Activated effector memory CD4-positive, alpha-beta T cell treated with Interleukin-2 at 50 U/mL for 16 hours (primary cell): ENCODE data around the gene SH3BP4.

ENCODE experiments used
- DNase-seq: peaks from one replicate; pipeline ENCODE4 v3.0.0-alpha.2; 2020

SH3BP4 gene

DNA sequence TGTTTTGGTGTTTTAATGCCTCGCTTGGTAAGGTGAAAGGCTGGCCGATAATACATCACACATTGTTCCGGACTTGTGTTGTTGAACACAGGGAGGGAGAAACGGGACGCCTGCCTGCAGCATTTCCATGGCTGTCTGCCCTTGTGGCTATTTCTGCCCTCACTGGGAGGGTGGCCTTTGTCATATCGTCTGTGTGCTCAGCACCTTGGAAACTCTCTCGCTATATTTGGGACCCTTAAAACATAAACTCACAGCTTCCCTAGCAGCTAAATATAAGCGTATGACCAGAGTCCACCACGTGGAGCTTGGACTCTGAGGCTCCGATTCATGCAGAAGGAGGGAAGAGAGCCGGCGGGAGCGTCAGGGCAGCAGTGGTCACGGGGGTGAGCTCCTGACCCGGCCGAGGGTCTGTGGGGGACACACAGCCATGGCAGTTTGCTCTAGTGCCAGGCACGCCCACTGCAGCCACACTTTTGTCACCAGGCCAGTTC lies 111.7 kb downstream of the SH3BP4 start:
- no peak for DNase-seq

DNA sequence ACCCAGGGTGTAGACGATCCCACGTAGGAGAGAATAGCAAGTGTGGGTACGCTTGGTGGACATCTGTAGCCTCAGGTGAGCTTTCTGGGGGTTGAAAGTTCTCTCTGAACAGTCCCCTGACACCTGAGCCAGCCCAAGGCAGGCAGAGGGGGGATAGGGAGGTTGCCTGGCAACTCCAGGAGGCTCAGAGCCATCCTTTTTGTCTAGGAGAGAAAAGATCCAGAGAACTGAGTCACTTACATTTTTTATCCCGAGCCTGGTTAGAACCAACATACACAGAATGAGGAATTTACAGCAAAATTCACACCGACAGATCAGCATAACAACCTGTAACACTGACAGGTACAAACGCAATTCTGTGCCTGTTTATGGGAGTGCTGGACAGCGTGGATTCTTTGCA lies 113.2 kb downstream of the SH3BP4 start:
- DNase-seq: no peak

DNA sequence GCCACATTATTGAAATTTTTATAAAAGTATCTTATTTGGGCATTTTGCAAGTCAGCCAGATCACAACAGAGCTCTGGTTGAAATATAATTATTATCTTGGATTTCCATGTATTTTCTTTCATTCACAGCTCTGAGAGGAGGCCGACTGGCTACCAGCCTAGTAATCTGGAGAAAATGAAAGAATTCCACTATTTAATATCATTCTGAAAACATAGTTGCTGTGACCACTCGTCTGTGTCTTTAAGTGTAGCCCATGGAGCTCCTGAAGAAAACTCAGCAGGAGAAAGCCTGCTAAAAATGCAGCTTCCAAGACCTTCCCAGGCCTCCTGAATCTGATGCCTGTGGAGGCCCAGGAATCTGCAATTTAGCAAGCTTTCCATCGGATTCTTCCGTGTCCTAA lies 114.7 kb downstream of the SH3BP4 start:
- no peak for DNase-seq

DNA sequence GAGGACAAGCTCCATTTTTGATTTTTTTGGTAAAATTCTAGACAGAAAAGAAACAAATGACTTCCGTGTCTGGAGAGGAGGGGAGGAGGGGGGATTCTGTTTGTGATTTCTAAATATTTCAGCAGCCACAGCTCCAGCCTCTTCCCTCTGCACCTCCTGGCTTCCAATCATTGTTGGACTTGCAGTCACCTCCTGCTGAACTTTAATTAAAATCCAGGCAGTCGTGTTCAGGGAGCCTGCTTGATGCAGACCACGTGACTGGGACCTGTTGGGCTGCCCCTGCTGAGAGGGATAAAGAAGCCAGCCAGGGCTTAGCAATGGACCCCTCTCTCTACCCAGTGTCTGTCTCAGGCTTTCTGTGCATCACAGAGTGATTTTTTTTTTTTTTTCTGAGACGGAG lies 115.1 kb downstream of the SH3BP4 start:
- no peak for DNase-seq

DNA sequence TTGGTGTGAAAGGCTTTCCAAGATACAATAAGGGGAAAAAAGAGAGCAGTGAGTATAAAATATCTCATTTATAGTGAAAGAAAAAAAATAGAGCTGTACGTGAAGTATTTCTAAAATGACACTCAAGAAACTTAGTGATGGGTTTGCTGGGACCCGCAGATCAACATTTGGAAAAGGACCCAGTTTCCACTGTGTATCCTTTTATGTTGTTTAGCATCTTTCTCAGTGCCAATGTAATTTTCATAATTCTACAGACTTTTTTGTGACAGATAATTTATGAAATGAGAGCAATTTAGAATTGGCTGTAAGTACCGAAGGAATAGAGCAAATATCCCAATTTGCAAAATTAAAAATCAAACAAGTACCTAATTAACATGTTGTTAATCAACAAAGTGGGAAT lies 116.9 kb downstream of the SH3BP4 start:
- no peak for DNase-seq

DNA sequence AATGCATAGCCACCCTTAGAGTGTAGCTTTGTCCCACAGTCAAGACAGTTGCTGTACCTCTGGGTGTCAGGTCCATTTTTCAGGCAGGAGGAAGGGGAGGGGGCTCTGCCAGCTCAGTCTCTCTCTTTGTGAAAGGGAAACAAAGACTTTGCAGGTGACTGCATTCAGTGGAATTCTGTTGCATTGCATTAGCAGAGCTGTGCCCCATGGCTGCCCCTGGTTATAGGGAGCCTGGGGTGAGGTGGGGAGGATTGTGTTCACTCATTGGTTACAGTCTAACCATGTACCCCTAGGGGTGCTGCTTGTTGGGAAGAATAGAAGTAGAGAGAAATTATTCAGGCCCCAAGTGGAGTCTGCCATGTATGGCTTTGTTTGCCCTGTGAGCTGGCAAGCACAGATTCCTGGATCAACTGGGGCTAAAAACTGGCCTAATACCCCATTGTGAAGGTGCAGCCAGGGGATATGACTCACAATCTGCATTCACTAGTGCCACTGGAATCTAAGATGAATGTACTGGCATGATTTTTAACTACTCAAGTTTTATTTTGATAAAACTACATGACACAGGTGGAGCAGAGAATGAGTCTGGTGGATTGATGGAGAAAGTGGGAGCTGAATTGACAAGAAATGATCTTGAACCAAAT lies 118.4 kb downstream of the SH3BP4 start:
- DNase-seq: no peak

DNA sequence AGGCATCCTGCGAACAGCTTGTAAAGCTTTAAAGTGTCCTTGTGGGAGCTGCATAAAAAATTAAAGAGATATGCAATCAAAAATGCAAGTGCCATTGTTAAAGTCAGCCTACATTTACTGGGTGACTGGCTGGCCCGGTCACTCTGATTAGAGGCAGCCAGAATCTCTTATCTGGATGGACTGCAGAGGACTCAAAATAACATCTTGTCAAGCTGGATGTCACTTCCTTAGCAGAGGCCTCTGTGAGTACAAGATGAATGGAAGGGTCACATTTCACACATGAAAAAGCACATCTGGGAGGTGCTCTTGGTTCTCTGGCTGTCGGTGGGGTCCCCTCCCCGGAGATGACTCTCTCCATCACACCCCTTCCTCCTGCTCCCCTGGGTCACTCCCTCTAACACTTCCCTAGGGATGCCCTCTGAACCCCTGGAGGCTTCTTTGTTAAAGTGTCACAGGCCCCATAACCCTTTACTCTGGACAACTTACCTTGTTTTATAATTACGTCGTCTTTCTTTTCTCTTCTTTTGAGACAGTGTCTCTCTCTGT lies 122.1 kb downstream of the SH3BP4 start:
- DNase-seq: no peak

DNA sequence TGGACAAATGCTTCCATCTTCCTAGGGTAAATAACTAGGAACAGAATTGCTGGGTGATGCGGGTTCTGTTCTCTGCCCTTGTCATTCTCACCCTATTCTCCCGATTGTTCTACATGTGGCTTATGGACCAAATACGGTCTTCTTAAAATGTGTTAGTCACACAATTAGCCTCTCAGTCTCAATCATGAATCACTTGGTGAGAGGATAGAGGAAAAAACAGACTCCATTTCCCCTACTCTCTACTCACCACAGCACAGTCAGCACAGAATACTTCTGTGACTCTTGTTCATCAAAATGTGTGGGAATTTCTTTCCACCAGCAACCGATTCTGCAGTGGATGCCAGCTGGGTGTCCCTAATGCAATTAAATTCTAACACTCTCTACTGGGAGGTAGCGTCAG lies 125.2 kb downstream of the SH3BP4 start:
- no peak for DNase-seq

DNA sequence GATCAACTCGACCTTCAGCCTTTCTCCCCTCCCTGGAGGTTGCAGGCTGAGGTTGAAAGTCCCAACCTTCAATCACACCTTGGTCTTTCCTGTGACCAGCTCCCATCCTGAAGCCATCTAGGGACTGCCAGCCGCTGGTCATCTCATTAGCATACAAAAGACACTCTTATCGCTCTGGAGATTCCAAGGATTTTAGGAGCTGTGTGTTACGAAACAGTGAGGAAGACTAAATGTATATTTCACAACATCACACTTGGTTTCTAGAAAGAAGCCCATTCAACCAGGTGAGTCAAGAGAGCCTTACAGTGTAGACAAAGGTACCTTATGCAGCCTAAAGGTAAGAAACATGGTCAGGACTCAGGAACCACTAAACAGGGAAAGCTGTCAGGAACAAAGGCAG lies 126.4 kb downstream of the SH3BP4 start:
- no peak for DNase-seq

DNA sequence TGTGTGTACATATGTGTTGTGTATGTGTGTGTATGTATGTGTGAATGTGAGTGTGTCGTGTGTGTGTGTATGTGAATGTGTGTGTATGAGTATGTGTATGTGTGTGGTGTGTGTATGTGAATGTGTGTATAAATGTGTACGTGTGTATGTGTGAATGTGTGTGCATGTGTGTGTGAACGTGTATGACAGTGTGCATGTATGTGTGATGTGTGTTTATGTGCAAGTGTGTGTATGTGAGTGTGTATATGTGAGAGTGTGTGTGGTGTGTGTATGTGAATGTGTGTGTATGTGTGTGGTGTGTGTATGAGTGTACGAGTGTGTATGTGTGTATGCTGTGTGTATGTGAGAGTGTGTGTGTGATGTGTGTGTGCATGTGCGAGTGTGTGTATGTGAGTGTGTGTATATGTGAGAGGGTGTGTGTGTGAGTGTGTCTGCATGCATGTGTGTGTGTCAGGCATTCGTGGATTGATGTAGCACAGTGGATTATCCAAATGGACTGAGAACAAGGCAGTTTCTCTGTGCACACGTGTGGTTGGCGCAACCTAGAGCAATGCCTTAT lies 127.2 kb downstream of the SH3BP4 start:
- no peak for DNase-seq

DNA sequence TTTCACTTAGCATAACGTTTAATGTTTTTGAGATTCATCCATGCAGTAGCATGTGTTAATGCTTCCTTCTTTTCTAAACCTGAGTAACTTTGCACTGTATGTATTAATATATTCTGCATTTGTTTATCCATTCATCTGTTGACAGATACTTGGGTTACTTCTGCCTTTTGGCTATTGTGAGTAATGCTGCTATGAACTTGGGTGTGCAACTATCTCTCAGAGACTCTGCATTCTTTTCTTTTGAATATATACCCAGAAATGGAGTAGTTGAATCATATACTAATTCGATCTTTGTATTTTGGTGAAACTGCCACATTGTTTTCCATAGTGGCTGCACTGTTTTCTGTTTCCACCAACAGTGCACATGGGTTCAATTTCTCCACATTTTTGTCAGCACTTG lies 128.3 kb downstream of the SH3BP4 start:
- no peak for DNase-seq

DNA sequence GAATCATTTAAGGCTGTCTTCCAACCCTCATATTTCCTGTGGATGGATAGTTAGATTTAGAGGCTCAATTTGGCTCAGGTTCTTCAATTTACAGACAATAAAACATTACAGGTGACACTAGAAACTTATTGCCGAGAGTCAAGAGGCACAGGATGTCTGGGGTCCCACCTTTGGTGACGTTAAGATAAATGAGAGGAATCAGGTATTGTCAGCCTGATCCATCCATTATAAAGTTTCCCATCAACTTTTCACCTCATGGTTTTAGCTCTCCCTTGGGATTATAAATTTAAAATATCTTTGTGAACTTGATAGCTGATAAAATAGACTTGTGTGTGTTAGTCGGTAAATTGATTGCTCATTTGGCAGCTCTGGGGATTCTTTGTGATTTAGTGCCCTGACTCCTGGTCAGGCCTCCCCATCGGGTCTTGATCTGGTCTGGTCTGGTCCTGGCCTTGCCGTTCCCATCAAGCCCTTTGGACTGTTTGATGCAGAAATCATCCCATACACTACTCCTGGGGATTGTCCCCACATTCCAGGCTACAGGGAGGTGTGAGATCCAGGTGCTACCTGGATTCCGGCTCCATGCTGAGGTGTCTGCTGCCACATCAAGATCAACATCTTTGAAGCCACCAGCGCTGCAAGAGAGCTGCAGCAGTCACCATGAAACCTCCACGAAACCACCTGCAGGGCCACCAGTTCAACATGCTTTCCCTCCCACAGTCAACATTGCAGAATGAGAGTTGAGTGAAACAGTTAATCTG lies 130.9 kb downstream of the SH3BP4 start:
- DNase-seq: no peak

DNA sequence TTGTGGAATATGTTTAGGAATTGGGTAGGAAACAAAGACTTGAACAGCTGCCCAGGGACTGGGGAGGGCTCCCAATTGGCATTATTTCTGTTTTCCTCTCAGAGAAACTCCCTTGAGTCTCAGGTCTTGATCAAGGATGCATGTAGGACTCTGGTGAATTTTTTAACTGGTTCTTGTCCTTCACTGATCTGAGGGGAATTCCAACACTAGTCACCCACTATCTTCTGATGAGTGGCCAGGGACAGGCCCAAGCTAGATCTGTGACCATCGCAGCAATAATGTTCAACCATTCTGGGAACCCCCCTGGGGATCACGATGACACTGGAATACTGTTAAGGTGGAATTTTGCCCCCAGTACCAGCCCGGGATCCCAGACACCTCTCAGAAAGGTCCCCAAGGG lies 132.0 kb downstream of the SH3BP4 start:
- DNase-seq: no peak

DNA sequence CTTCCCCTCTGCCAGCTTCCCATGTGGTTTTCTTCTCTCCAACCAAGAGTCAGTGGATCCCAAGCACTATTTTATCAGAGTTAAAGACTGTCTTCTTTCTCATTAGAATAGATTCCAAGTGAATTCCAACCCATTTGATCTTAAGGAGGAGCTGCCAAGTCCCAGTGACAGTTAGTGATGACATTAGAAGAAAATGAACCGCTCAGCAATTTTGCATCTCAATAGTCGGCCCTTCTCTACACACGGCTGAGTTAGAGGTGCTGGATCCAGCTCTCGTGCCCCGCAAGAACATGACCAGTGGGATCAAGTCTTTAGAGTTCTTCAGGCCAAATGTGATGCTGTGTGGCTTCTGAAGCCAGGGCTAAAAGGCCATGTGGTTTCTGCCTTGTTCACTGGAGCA lies 132.6 kb downstream of the SH3BP4 start:
- no peak for DNase-seq

DNA sequence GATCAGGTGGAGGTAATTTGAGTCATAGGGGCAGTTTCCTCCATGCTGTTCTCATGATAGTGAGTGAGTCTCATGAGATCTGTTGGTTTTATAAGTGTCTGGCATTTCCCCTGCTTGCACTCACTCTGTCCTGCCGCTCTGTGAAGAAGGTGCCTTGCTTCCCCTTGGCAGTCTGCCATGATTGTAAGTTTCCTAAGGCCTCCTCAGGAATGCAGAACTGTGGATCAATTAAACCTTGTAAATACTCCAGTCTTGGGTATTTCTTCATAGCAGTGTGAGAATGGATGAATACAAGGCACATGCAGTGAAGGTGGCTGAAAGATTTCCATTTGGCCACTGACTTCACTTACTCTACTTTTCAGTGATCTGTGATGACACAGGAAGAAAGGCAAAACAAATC lies 133.7 kb downstream of the SH3BP4 start:
- no peak for DNase-seq

DNA sequence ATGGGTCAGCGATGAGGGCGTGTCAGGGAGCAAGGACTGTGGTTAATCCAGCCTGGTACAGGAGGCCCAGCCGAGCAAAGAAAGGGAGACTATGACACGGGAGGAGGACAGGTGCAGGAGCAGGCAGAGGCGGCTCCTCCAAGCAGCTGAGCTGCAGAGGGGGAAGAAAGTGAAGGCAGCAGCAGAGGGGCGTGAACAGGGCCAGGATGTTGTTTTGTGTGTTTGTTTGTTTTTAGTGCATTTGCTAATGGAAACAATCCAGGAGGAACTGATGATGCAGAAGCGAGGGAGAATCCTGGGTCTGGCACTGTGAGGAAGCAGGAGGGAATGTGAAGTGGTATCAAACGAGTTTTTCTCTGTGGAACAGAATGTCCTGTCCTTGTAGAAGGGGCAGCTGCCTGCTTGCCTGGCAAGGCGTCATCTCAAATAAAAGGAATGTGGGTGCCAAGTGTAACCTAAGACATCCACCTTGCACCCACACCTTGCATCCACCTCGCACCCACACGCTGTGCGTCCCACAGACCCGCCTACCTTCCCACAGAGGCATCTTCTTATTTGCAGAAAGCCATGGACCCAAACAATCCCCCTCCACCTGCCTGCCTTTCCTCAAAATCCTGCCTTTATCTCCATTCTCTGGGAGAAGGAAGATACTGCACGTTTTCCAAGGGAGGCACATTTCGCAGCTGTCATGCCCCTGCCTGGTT lies 134.8 kb downstream of the SH3BP4 start:
- no peak for DNase-seq

DNA sequence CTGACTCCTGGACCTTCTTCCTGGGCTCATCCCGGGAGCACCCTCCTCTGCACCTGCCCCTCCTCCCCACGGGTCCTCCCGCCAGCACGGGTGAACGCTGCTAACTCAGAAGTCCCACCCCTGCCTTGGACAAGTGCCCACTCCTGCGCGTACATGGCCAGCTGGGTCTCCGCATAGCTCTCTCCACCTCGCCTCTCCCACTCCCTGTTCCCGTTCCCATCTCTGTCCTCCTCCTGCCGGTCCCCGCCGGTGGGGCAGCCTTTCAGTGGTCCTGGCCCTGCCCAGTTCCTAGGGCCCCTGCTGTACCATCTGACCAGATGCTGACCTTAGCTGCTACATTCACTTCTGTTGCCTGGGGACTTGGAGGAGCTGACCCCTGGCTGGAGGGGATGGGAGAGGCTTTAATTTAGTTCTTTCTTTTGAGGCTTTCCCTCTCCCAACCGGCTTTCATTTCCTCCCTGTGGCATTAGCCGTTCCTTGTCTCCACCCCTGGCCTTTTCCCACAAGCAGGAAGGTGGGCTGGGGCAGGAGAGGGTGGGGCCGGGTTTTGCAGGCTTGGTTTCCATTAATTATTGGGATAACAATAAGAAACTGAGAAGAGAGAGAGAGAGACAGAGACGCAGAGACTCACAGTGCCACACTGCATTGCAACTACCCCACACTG lies 136.1 kb downstream of the SH3BP4 start:
- DNase-seq: no peak

DNA sequence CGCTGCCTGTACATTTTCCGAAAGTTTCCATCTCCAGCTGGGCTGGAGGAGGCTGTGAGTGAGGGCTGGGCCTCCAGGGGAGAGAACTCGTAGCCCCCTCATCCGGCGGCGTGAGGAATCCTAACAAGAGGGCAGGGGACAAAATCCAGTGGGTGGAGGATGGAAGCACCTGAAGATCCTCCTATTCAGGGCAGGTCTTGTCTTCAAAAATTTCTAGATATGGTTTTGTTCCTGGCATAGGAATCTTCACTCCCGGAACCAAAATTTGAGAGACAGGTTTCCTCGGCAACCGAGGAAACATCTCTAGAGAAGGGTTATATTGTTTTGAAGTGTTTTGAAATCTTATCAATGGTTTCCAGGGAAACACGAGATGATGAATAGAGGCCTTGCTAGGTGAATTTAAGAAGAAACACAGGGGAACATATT lies 136.7 kb downstream of the SH3BP4 start:
- DNase-seq: no peak

DNA sequence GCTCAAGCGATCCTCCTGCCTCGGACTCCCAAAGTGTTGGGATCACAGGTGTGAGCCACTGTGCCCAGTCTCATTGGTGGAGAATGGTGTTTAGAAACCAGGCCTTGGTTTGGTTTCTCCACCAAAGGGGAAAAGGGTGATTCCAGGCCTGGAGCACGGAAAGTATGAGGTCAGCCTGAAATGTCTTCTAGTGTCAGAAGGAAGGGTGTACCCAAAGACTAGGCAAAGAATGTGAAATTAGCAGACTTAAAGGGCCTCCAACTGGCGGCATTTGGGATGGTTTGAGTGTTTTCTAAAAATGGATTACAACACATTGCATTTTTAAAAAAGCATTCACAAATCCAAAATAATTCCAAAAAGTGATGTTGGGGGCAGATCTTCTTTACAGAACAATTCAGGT lies 139.6 kb downstream of the SH3BP4 start:
- no peak for DNase-seq

DNA sequence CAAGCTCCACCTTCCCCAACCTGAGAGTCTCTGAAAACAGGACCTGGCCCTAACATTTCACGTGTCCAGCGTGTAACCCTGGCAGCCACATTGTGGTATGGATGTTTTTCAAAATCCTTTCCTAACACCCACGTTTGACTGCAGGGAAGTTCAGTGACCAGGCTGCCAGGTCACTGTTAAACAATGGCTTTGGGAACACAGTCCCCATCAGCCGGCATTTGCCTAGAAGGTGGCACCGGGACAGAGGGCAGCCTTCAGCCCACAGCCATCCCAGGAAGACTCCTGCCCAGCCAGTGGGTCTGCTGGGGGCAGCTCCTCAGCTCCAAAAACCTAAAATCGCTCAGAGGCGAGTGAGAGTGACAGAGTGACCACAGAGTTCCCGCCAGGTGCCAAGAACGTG lies 140.2 kb downstream of the SH3BP4 start:
- DNase-seq: no peak

DNA sequence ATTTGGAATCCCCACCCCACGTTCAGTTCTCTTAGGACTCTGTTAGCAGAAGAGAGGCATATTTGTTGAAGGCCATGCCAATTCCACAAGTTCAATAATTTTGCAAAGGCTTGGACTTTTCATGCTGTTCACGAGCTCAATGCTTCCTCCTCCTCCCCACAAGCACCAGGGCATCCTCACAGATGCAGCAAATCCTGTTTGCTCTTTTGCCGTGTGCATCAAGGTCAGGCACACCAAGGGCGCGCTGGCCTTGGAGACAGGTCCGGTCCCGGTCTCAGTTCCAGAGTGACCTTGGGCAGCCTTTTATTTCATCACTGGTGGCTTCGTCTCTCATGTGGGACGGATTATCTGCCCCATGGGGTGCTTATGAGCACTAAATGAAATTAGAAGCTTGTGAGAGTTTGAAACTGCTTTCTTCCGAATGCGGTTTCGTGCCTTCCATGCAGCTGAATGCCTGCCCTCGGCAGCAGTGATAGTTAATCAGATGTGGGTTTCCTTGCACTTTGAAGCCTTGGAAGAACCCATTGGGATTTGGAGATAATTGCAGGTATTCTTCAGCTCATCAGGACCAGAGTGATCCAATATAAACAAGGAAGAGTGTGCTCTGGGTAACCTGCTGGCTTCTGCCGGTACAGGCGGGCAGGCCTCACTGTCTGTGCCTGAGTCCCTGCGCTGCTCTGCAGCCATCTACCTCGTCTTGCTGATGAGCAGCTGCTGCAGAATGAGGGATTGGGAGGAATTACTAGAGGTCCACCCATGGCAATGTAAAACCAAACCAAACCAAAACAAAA lies 140.8 kb downstream of the SH3BP4 start:
- DNase-seq: no peak

DNA sequence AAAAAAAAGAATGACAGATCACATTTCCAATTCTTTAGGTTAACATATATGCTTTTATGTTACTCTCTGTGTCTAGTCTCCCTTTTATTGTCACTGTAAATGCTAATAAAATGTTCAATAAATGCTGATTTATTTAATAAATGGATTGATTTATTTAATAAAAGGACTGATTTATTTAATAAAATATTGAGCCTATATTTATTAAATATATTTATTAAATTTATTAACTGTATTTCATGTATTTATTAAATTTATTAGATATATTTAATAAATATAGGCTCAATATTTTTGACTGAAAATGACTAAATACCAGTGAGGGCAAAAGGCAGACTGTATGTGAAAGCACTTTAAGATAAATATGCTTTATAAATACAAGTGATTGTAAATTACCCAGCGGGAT lies 142.6 kb downstream of the SH3BP4 start:
- no peak for DNase-seq
